ENCODE results near the gene MAPK8IP3. TPM values are rescaled to one million over a fixed set of nuclear protein-coding genes. Genes with fewer than 3 reads are reported as not detected.

Gene MAPK8IP3
- total RNA-seq, 2 experiments from 2014 or later, result 93.4 to 96.8 TPM

DNA sequence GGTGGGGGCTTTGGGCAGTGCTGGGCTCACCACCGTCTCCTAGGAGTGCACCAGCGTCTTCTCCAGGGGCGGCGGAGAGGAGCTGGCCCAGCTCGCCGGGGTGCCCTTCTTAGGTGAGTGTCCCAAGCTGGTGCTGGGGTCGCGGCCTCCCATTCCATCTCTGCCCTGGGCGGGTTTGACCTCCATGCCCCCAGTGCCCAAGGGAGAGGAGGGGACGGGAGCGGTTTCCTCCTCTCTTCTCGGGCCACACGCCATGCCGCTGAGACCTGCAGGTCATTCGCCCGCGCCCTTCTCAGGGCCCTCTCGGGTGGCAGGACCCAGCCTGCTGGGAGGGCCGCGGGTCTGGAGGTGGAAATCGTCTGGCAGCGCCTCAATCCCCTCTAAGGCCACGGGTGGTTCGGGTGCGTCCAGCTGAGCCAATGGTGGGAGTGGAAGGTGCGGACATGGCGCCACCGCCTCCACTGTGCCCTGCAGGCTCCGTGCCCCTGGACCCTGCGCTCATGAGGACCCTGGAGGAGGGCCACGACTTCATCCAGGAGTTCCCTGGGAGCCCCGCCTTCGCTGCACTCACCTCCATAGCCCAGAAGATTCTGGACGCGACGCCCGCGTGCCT, 82.2 kb downstream of the MAPK8IP3 start:
- H3K27me3 Mint-ChIP-seq, result no peaks in the 10 kb centered on the region
- H3K27ac Mint-ChIP-seq, result no peak overlapping the region
- ChIA-PET CTCF (no interaction called here), POLR2A (no interaction called here)
- peaks cover 13% of the 10 kb centered on the region for H3K4me1 Mint-ChIP-seq
- no peak for DNase-seq
- H3K4me3 Mint-ChIP-seq, result no peak overlapping the region
- peaks cover 10% of the 10 kb centered on the region for H3K36me3 Mint-ChIP-seq (ENCODE audit: low read depth)
- no peaks in the 10 kb centered on the region for H3K9me3 Mint-ChIP-seq

- peaks cover 8% of the 10 kb centered on the region for H3K4me1 Mint-ChIP-seq
- H3K36me3 Mint-ChIP-seq (ENCODE audit: low read depth), result peaks cover 7% of the 10 kb centered on the region
- H3K27me3 Mint-ChIP-seq, result no peaks in the 10 kb centered on the region
- ChIA-PET POLR2A (no interaction called here), CTCF (no interaction called here)
- no peak overlapping the region for H3K4me3 Mint-ChIP-seq
- no peak for DNase-seq
- no peak overlapping the region for H3K27ac Mint-ChIP-seq
- H3K9me3 Mint-ChIP-seq, result no peaks in the 10 kb centered on the region
Observed at GRCh38 chr16:1788708-1789100, 82.7 kb downstream of the MAPK8IP3 start.

GRCh38 chr16:1789643-1790045, 83.6 kb downstream of the MAPK8IP3 start:
- POLR2A ChIA-PET, result no interaction called here
- H3K4me1 Mint-ChIP-seq, result peaks cover 5% of the 10 kb centered on the region

DNA sequence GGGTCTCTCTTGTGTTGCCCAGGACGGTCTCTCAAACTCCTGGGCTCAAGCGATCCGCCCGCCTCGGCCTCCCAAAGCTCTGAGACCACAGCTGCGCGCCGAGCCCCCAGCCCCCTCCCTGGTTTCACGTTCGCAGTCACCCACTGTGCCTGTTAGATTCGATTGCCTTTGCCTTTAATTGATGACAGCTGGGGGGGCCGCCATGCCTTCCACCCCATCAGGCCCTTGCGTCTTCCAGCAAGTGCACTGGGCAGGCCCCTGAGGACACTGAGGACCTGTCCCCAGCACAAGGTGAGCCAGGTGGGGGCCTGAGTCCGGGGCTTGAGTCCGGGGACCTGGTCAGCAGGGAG, 84.2 kb downstream of the MAPK8IP3 start:
- Mint-ChIP-seq H3K9me3 (no peaks in the 10 kb centered on the region), H3K36me3 (ENCODE audit: low read depth) (peaks cover 4% of the 10 kb centered on the region), H3K27ac (no peak overlapping the region), H3K27me3 (no peaks in the 10 kb centered on the region), H3K4me1 (peaks cover 3% of the 10 kb centered on the region), H3K4me3 (no peak overlapping the region)
- DNase-seq, result no peak
- ChIA-PET POLR2A (interaction anchor here (1.7 kb wide), 1 partner anchor 8 kb away, joined by 5 read pairs; the partner anchor contains the start of genes NUBP2 and SPSB3), CTCF (no interaction called here)

More at GRCh38 chr16:1789643-1790045, 83.6 kb downstream of the MAPK8IP3 start:
- H3K27ac Mint-ChIP-seq, result no peak overlapping the region
- H3K36me3 Mint-ChIP-seq (ENCODE audit: low read depth), result peaks cover 7% of the 10 kb centered on the region
- no peaks in the 10 kb centered on the region for H3K27me3 Mint-ChIP-seq
- H3K4me3 Mint-ChIP-seq, result no peak overlapping the region
- DNase-seq, result no peak
- no peaks in the 10 kb centered on the region for H3K9me3 Mint-ChIP-seq
- CTCF ChIA-PET, result no interaction called here

DNA sequence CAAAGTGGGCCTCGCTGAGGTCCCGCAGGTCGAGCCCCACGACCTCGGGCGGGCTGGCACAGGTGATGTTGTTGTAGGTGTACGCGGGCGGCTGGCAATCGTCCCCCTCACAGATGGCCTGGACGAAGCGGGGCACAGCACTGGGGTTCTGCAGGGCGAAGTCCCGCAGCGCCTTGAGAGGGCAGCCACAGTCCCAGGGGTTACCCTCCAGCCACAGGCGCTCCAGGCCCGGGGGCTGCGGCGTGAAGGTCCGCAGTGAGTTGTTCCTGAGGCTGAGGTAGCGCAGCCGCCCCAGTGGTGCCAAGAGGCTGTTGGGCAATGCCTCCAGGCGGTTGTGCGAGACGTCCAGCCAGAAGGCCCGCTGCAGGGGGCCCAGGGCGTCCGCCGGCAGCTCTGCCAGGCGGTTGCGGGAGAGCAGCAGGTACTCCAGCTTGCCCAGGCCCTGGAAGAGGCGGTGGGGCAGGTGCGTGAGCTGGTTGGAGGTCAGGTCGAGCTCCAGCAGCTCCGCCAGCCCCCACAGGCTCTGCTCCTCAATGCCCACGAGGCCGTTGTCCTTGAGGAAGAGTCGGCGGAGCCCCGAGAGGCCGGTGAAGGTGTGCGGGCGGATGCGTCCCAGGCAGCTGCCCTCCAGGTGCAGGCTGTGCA, 84.7 kb downstream of the MAPK8IP3 start:
- Mint-ChIP-seq H3K9me3 (no peaks in the 10 kb centered on the region), H3K27me3 (no peaks in the 10 kb centered on the region), H3K27ac (no peak overlapping the region), H3K36me3 (ENCODE audit: low read depth) (peaks cover 4% of the 10 kb centered on the region), H3K4me3 (no peak overlapping the region), H3K4me1 (peaks cover 1% of the 10 kb centered on the region)
- CTCF ChIA-PET, result no interaction called here
- POLR2A ChIA-PET, result interaction anchor here (1.7 kb wide), 1 partner anchor 8 kb away, joined by 5 read pairs; the partner anchor contains the start of genes NUBP2 and SPSB3
- DNase-seq, result no peak

GRCh38 chr16:1791256-1791942, 85.4 kb downstream of the MAPK8IP3 start:
- Mint-ChIP-seq H3K36me3 (ENCODE audit: low read depth) (peaks cover 4% of the 10 kb centered on the region), H3K27me3 (no peaks in the 10 kb centered on the region), H3K9me3 (no peaks in the 10 kb centered on the region), H3K27ac (no peak overlapping the region), H3K4me1 (peaks cover 1% of the 10 kb centered on the region), H3K4me3 (no peak overlapping the region)
- CTCF ChIA-PET, result no interaction called here
- no peak for DNase-seq
- POLR2A ChIA-PET, result interaction anchor here (1.7 kb wide), 1 partner anchor 9 kb away, joined by 5 read pairs; the partner anchor contains the start of genes NUBP2 and SPSB3

- ChIA-PET CTCF (no interaction called here), POLR2A (interaction anchor here (1.1 to 1.7 kb wide), 3 partner anchors 10 to 35 kb away, joined by 3 to 5 read pairs (median 5); partner anchors contain the start of genes FAHD1, NUBP2 and SPSB3)
- H3K27me3 Mint-ChIP-seq, result no peaks in the 10 kb centered on the region
- no peak for DNase-seq
- no peak overlapping the region for H3K4me3 Mint-ChIP-seq
- H3K36me3 Mint-ChIP-seq (ENCODE audit: low read depth), result peaks cover 4% of the 10 kb centered on the region
- H3K4me1 Mint-ChIP-seq, result peaks cover 1% of the 10 kb centered on the region
- H3K27ac Mint-ChIP-seq, result no peak overlapping the region
- H3K9me3 Mint-ChIP-seq, result peaks cover under 1% of the 10 kb centered on the region
Observed at GRCh38 chr16:1791943-1792812, 86.2 kb downstream of the MAPK8IP3 start.

GRCh38 chr16:1792836-1793577, 87.0 kb downstream of the MAPK8IP3 start:
- Mint-ChIP-seq H3K27me3 (no peaks in the 10 kb centered on the region), H3K4me3 (no peak overlapping the region), H3K36me3 (ENCODE audit: low read depth) (peaks cover 4% of the 10 kb centered on the region), H3K9me3 (peaks cover 2% of the 10 kb centered on the region), H3K4me1 (peaks cover 1% of the 10 kb centered on the region), H3K27ac (no peak overlapping the region)
- CTCF ChIA-PET, result no interaction called here
- no peak for DNase-seq
- POLR2A ChIA-PET, result interaction anchor here (1.1 to 1.4 kb wide), 2 partner anchors 10 to 34 kb away, joined by 3 to 5 read pairs; partner anchors contain the start of genes FAHD1, NUBP2 and SPSB3

DNA sequence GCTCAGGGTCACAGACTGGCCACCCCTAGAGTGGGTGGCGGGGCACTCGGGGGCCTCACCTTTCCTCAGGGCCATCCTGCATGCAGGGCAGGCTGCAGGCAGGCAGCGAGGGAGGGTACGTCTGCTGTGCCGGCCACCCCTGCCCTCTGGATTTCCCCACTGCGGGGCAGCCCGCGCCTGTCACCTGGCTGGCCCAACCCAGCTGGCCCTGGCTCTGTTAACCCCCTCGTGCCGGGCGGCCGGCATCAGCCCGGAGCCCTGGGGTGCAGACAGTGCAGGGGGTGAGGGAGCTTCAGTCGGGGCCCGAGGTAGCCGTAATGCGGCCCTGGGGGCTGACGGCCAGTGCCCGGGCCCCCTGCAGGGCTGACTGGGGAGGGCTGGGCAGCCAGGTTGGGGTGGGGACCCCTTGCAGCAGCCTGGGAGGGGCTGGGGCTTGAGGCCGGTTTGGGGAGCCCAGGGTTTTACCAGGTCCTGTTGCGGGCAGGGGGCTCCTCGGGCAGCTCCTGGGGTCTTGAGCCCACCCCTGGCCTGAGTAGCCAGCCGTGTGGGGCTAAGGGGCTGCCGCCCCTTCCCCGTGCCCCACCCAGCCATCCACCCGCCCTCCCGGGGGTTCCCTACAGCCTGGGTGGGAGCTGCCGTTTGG, 87.7 kb downstream of the MAPK8IP3 start, which contains the start of gene IGFALS:
Gene IGFALS, minus strand, starts transcription at position 128 of the 643 bp plus-strand sequence. Its CDS starts 53 bp downstream, at position 75.
- Mint-ChIP-seq H3K27me3 (no peaks in the 10 kb centered on the region), H3K9me3 (peaks cover 2% of the 10 kb centered on the region), H3K27ac (no peak within 1 kb of the TSS), H3K36me3 (ENCODE audit: low read depth) (peaks cover 4% of the 10 kb centered on the region), H3K4me1 (peaks cover 1% of the 10 kb centered on the region), H3K4me3 (no peak within 1 kb of the TSS)
- CTCF ChIA-PET, result interaction anchor here (0.6 kb wide), 1 partner anchor 34 kb away, joined by 3 read pairs; no protein-coding TSS in a partner anchor
- POLR2A ChIA-PET, result interaction anchor here (1.1 to 1.4 kb wide), 2 partner anchors 11 to 33 kb away, joined by 3 to 5 read pairs; partner anchors contain the start of genes FAHD1, NUBP2 and SPSB3
- DNase-seq, result no peak

DNA sequence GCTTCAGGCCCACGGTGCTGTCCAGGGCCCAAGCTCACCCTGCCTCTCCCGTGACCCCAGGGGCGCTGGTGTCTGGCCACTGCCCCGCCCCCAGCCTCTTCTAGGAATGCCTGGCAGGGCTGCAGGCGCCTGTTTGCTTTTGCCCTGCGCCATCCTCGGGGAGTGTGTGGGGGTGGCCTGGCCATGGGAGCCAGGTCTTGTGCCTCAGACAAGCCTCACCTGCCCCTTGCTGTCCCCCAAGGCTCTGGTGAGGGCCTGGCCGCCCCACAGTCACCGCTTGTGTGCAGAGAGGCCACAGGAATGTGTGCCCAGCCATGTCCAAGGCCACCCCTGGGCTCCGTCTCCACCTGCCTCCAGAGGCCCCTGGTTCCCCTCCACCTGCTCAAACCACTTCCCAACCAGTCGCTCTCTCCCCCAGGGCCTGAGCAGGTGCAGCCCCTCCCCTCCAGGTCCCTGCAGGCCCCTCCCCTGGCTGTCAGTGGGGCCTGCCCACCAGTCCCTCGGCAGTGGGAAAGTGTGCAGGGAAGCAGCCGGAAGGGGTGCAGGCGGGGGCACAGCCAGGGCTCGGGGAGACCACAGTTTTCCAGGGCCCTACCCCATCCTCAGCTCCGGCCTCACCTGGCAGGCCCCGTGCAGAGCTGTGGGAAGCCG, 88.4 kb downstream of the MAPK8IP3 start:
- no peak for DNase-seq
- Mint-ChIP-seq H3K4me1 (no peaks in the 10 kb centered on the region), H3K27ac (no peak overlapping the region), H3K4me3 (no peak overlapping the region), H3K27me3 (no peaks in the 10 kb centered on the region), H3K36me3 (ENCODE audit: low read depth) (peaks cover 4% of the 10 kb centered on the region), H3K9me3 (peaks cover 9% of the 10 kb centered on the region)
- CTCF ChIA-PET, result interaction anchor here (0.6 kb wide), 1 partner anchor 33 kb away, joined by 3 read pairs; no protein-coding TSS in a partner anchor
- POLR2A ChIA-PET, result interaction anchor here (0.6 kb wide), 1 partner anchor 21 kb away, joined by 3 read pairs; no protein-coding TSS in a partner anchor

DNA sequence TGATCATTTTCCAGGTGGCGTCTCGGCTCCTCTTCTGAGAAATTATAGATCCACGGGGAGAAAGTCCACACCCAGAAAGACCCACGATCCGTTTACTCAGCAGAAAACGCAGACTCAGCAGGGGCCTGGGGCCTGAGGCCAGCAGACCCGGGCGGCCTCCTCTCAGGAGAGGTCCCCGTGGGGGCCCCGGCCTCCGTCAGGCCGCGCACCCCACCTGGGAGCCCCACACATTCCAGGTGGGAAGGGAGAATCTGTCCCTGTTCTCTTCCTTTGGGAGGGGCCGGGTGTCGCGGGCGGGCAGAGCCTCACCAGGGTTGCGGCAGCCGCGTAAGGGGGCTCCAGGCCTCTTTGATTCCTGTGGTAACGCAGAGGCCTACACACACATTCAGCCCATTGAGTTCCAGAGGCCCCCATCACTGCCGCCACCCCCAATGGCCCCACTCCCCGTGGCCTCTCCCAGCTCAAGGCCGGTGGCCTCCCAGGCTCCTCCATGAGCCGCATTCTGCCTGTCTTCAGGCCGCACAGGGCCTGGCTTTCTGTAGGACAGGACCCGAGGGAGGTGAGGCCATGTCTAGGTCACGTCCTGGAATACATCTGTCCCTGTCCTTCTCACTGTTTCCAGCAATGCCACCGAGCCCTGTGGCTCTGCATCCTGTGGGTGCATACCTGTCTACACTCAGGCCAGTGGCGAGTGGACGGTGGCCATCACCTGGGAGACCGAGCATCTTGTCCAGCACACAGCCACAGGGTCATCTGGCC, 89.1 kb downstream of the MAPK8IP3 start:
- peaks cover 6% of the 10 kb centered on the region for H3K36me3 Mint-ChIP-seq (ENCODE audit: low read depth)
- H3K4me3 Mint-ChIP-seq, result no peak overlapping the region
- CTCF ChIA-PET, result no interaction called here
- POLR2A ChIA-PET, result interaction anchor here (0.6 kb wide), 1 partner anchor 21 kb away, joined by 3 read pairs; no protein-coding TSS in a partner anchor
- no peak overlapping the region for H3K27ac Mint-ChIP-seq
- peaks cover 14% of the 10 kb centered on the region for H3K9me3 Mint-ChIP-seq
- H3K4me1 Mint-ChIP-seq, result no peaks in the 10 kb centered on the region
- DNase-seq, result no peak
- H3K27me3 Mint-ChIP-seq, result no peaks in the 10 kb centered on the region

Measured in activated CD4-positive, alpha-beta memory T cell treated with anti-CD3 and anti-CD28 coated beads, Interleukin-2, amount 10 ng/mL, durations not matched to agents 7 days and 5 days (primary cell).